Stimulated activated naive CD8-positive, alpha-beta T cell treated with anti-CD3 and anti-CD28 coated beads, Interleukin-15, amount 100 ng/mL, for 72 hours (primary cell): ENCODE results near the gene CCDC86.

ENCODE experiments used
- ATAC-seq: fragments of 150-1000 bp; cut with Tn5 transposase; 2 replicates; pipeline ENCODE4 v1.10.0; 2021; ENCODE audit warnings: mild to moderate bottlenecking, moderate library complexity
- DNase-seq, 2 donors: peaks; one replicate each; pipeline ENCODE4 v3.0.0; 2021 to 2022
- H3K27ac Mint-ChIP-seq, 2 donors: one replicate each; pipeline ENCODE4 v1.8.0; 2022; ENCODE audit warnings: mild to moderate bottlenecking in 2 of 2, mixed read lengths in 2 of 2, moderate library complexity in 2 of 2
- H3K27me3 Mint-ChIP-seq: one replicate; pipeline ENCODE4 v1.8.0; 2022; ENCODE audit warnings: mixed read lengths
- H3K4me1 Mint-ChIP-seq: one replicate; pipeline ENCODE4 v1.8.0; 2022; ENCODE audit warnings: mild to moderate bottlenecking, mixed read lengths
- H3K4me3 Mint-ChIP-seq, 2 donors: one replicate each; pipeline ENCODE4 v1.8.0; 2022; ENCODE audit warnings: mild to moderate bottlenecking in 2 of 2, mixed read lengths in 2 of 2, moderate library complexity in 1 of 2
- H3K9me3 Mint-ChIP-seq, 2 donors: one replicate each; pipeline ENCODE4 v1.8.0; 2022; ENCODE audit warnings: mixed read lengths in 2 of 2

CCDC86 gene

GRCh38 chr11:60841797-60842667 lies at the start of gene CCDC86:
Gene CCDC86 (plus strand): TSS chr11:60842113. CDS start chr11:60842125, 12 bp downstream.
- peak within 1 kb of the TSS; percentile 94 for H3K4me3 Mint-ChIP-seq
- peak; percentile 95 for ATAC-seq
- H3K27me3 Mint-ChIP-seq = no peaks in the 10 kb centered on the region
- peaks cover 0 to 6% of the 10 kb centered on the region in 2 donors for H3K9me3 Mint-ChIP-seq
- DNase-seq = peak; percentile 98 to 99
- peak within 1 kb of the TSS; percentile 95 to 96 for H3K27ac Mint-ChIP-seq
- peaks cover 52% of the 10 kb centered on the region for H3K4me1 Mint-ChIP-seq

- Mint-ChIP-seq H3K27ac (no peak overlapping the region), H3K9me3 (no peaks in the 10 kb centered on the region), H3K4me3 (no peak overlapping the region), H3K4me1 (no peaks in the 10 kb centered on the region), H3K27me3 (no peaks in the 10 kb centered on the region)
- ATAC-seq = no peak
- DNase-seq = no peak
Observed at GRCh38 chr11:60792521-60792920, 49.4 kb upstream of the CCDC86 start.

GRCh38 chr11:60795291-60795690 lies 46.6 kb upstream of the CCDC86 start:
- no peaks in the 10 kb centered on the region for H3K4me1 Mint-ChIP-seq
- H3K9me3 Mint-ChIP-seq = no peaks in the 10 kb centered on the region
- no peak overlapping the region for H3K27ac Mint-ChIP-seq
- ATAC-seq (no peak), DNase-seq (no peak)
- H3K4me3 Mint-ChIP-seq = no peak overlapping the region
- H3K27me3 Mint-ChIP-seq = peaks cover 18% of the 10 kb centered on the region

DNA sequence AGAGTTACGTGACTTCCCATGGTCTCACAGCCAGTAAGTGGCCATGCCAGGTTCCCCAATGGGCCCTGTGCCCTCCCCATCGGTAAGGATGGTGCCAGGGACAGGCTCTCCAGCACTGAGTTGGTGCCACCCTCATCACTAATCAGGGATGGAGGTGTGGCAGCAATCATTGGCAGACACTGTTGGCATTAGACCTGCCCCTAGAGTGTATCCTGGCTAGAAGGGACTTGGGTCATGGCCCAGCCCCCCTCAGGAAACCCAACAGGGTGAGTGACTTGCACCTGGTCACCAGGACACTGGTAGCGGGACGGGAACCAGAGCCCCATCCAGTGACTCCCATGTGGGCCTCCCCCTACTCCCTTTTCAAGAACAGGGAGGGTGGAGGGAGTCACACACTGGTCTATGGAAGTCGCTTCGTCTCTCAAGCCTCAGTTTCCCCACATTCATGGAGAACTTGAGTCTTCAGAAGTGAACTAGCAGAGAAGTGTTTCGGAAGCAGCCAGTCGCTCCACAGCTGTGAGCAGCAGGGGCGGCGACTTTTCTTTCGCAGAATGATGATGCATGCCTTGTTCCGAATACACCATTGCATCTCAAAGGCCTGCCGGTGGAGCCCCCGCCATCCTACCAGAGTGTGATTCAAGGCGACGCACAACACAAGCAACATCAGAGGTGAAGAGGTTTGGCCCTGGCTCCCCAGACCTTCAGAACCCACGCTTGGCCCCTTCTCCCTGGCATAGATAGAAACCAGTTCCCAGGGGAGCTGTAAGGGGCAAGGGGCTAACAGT lies 43.9 kb upstream of the CCDC86 start:
- no peak for DNase-seq
- H3K4me1 Mint-ChIP-seq = no peaks in the 10 kb centered on the region
- no peak overlapping the region for H3K27ac Mint-ChIP-seq

GRCh38 chr11:60798631-60799030 lies 43.3 kb upstream of the CCDC86 start:
- peaks cover 32% of the 10 kb centered on the region for H3K27me3 Mint-ChIP-seq
- no peak overlapping the region for H3K4me3 Mint-ChIP-seq
- H3K27ac Mint-ChIP-seq = no peak overlapping the region
- no peaks in the 10 kb centered on the region for H3K4me1 Mint-ChIP-seq
- DNase-seq (no peak), ATAC-seq (no peak)
- no peaks in the 10 kb centered on the region for H3K9me3 Mint-ChIP-seq

More for the DNA sequence above, 43.9 kb upstream of the CCDC86 start:
- Mint-ChIP-seq H3K9me3 (no peaks in the 10 kb centered on the region), H3K4me3 (no peak overlapping the region), H3K27me3 (peaks cover 32% of the 10 kb centered on the region)
- ATAC-seq = no peak

- no peak for DNase-seq
- Mint-ChIP-seq H3K4me1 (no peaks in the 10 kb centered on the region), H3K4me3 (no peak overlapping the region), H3K27ac (no peak overlapping the region), H3K9me3 (no peaks in the 10 kb centered on the region), H3K27me3 (peaks cover 32% of the 10 kb centered on the region)
- ATAC-seq = no peak
Observed at GRCh38 chr11:60801194-60801593, 40.7 kb upstream of the CCDC86 start.

GRCh38 chr11:60803273-60803936 lies 38.5 kb upstream of the CCDC86 start:
- ATAC-seq (no peak), DNase-seq (no peak)
- Mint-ChIP-seq H3K27ac (no peak overlapping the region), H3K27me3 (peaks cover 31% of the 10 kb centered on the region), H3K4me3 (no peak overlapping the region), H3K9me3 (no peaks in the 10 kb centered on the region), H3K4me1 (no peaks in the 10 kb centered on the region)

GRCh38 chr11:60809249-60809648 lies 32.7 kb upstream of the CCDC86 start:
- Mint-ChIP-seq H3K4me1 (peaks cover 6% of the 10 kb centered on the region), H3K27ac (peak overlapping the region in 1 of 2 donors; percentile 29), H3K9me3 (no peaks in the 10 kb centered on the region), H3K27me3 (peaks cover 11% of the 10 kb centered on the region), H3K4me3 (no peak overlapping the region)
- ATAC-seq (no peak), DNase-seq (no peak)

GRCh38 chr11:60809691-60810090 lies 32.2 kb upstream of the CCDC86 start:
- Mint-ChIP-seq H3K4me1 (peaks cover 6% of the 10 kb centered on the region), H3K27me3 (peaks cover 11% of the 10 kb centered on the region), H3K4me3 (no peak overlapping the region), H3K9me3 (no peaks in the 10 kb centered on the region), H3K27ac (peak overlapping the region in 1 of 2 donors; percentile 1)
- DNase-seq (no peak), ATAC-seq (no peak)

GRCh38 chr11:60810151-60810550 lies 31.8 kb upstream of the CCDC86 start:
- Mint-ChIP-seq H3K9me3 (no peaks in the 10 kb centered on the region), H3K4me3 (no peak overlapping the region), H3K4me1 (peaks cover 6% of the 10 kb centered on the region), H3K27me3 (peaks cover 11% of the 10 kb centered on the region), H3K27ac (no peak overlapping the region)
- ATAC-seq = no peak
- no peak for DNase-seq

GRCh38 chr11:60810569-60810968 lies 31.3 kb upstream of the CCDC86 start:
- Mint-ChIP-seq H3K4me3 (no peak overlapping the region), H3K27ac (no peak overlapping the region), H3K27me3 (peaks cover 11% of the 10 kb centered on the region), H3K9me3 (no peaks in the 10 kb centered on the region), H3K4me1 (peaks cover 6% of the 10 kb centered on the region)
- no peak for DNase-seq
- ATAC-seq = no peak

DNA sequence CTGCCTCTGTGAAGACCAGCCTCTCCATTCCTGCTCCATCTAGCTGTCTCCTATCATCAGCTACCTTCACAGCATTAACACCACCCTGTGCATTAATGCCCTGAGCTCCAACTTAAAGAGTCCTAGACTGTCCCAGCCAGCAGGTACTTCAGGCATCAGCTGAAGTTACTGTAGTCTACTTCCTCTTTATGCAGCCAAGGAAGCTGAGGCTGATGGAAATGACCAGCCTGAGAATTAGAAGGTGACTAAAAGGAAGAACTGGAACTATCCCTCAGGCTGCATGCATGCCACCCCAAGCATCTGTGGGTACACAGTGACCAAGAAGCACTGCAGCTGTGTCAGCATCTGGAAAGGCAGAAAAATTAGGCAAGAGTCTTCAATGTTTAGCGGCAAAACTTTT lies 28.6 kb upstream of the CCDC86 start:
- no peak overlapping the region for H3K27ac Mint-ChIP-seq
- DNase-seq (no peak), ATAC-seq (no peak)
- peaks cover 6% of the 10 kb centered on the region for H3K4me1 Mint-ChIP-seq
- peaks cover 11% of the 10 kb centered on the region for H3K27me3 Mint-ChIP-seq
- no peak overlapping the region for H3K4me3 Mint-ChIP-seq
- H3K9me3 Mint-ChIP-seq = no peaks in the 10 kb centered on the region

DNA sequence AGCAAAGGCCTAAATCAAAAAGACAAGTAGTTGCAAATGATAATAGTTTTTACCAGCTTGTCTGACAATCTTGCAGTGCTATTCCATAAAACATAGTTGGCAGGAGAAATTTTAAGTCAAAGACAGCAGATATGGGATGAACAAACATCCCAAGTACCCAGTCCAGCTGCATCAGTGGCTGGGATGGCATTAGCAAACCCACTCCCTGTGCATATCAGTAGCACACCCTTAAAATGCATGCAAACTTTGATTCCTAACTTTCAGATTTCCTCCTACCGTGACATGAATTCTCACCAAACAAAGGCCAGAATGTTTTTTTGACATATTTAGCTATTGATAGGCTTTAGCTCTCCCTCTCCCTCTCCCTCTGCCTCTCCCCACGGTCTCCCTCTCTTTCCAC lies 27.8 kb upstream of the CCDC86 start:
- no peak for DNase-seq
- Mint-ChIP-seq H3K9me3 (no peaks in the 10 kb centered on the region), H3K27ac (no peak overlapping the region), H3K4me3 (no peak overlapping the region), H3K4me1 (peaks cover 6% of the 10 kb centered on the region), H3K27me3 (peaks cover 11% of the 10 kb centered on the region)
- no peak for ATAC-seq

- DNase-seq (no peak), ATAC-seq (no peak)
- Mint-ChIP-seq H3K27me3 (no peaks in the 10 kb centered on the region), H3K4me1 (peaks cover under 1% of the 10 kb centered on the region), H3K9me3 (no peaks in the 10 kb centered on the region), H3K27ac (no peak overlapping the region), H3K4me3 (no peak overlapping the region)
Observed at GRCh38 chr11:60816590-60817157, 25.2 kb upstream of the CCDC86 start.

GRCh38 chr11:60818057-60818456 lies 23.9 kb upstream of the CCDC86 start:
- no peak overlapping the region for H3K4me3 Mint-ChIP-seq
- no peak overlapping the region for H3K27ac Mint-ChIP-seq
- no peaks in the 10 kb centered on the region for H3K9me3 Mint-ChIP-seq
- ATAC-seq (no peak), DNase-seq (no peak)
- H3K4me1 Mint-ChIP-seq = peaks cover 6% of the 10 kb centered on the region
- H3K27me3 Mint-ChIP-seq = no peaks in the 10 kb centered on the region
